IMR-90 (cell line): ENCODE measurements around the gene MAB21L2. TPM values are rescaled to one million over a fixed set of nuclear protein-coding genes. Genes with fewer than 3 reads are reported as not detected.

Experiments
- ATAC-seq: fragments of 200-7000 bp; cut with Tn5 transposase; 2 replicates; pipeline ENCODE4 v1.9.1; 2020; ENCODE audit warnings: low read depth, mild to moderate bottlenecking, moderate library complexity
- BruUV-seq: library from RNA; stranded (reverse); fragments of 400-500 nt; replicated peaks from 2 replicates; lab custom pipeline; 2021; lab: Mats Ljungman, UMichigan
- CTCF ChIA-PET: fragments of 300-600 bp; formaldehyde crosslinking; extraction: SDS; loops from one replicate; lab custom pipeline; 2021; ENCODE audit warnings: antibody characterized with exemption; lab: Yijun Ruan, JAX
- POLR2A ChIA-PET: fragments of 300-600 bp; sonication (Branson Sonifier 250); formaldehyde crosslinking; loops from one replicate; lab custom pipeline; 2022; ENCODE audit warnings: antibody characterized with exemption; ENCODE audit not compliant: unreplicated experiment; lab: Charles Lee
- DNase-seq: peaks from one replicate; pipeline ENCODE4 v3.0.0; 2013
- H2AFZ ChIP-seq: replicated peaks from 2 replicates; pipeline ENCODE3; 2013; ENCODE audit warnings: low read length, mild to moderate bottlenecking; ENCODE audit not compliant: poor library complexity
- H2AK5ac ChIP-seq: 2 replicates; pipeline ENCODE4 v1.6.1; 2013; ENCODE audit warnings: low read depth, low read length, inconsistent platforms
- H2AK9ac ChIP-seq: replicated peaks from 2 replicates; pipeline ENCODE3; 2013; ENCODE audit warnings: mild to moderate bottlenecking, low read depth, low read length, moderate library complexity; ENCODE audit not compliant: poor library complexity
- H2BK120ac ChIP-seq: 2 replicates; pipeline ENCODE4 v1.6.1; 2013; ENCODE audit warnings: low read depth, low read length, inconsistent platforms
- H2BK15ac ChIP-seq: 3 replicates; pipeline ENCODE4 v1.6.1; 2013; ENCODE audit warnings: low read depth, low read length, inconsistent platforms
- H2BK20ac ChIP-seq: 2 replicates; pipeline ENCODE4 v1.6.1; 2013; ENCODE audit warnings: low read depth, mild to moderate bottlenecking, inconsistent platforms, low read length, moderate library complexity
- H2BK5ac ChIP-seq: 2 replicates; pipeline ENCODE4 v1.6.1; 2013; ENCODE audit warnings: mild to moderate bottlenecking, low read depth, low read length, inconsistent platforms; ENCODE audit not compliant: poor library complexity, severe bottlenecking
- H3K14ac ChIP-seq: replicated peaks from 2 replicates; pipeline ENCODE4 v1.6.1; 2013; ENCODE audit warnings: low read depth, low read length, inconsistent platforms
- H3K18ac ChIP-seq: 2 replicates; pipeline ENCODE4 v1.6.1; 2013; ENCODE audit warnings: low read depth, low read length, control low read depth
- H3K23ac ChIP-seq: 2 replicates; pipeline ENCODE4 v1.6.1; 2013; ENCODE audit warnings: low read depth, low read length, inconsistent platforms
- H3K27ac ChIP-seq: 2 replicates; pipeline ENCODE4 v1.5.1; 2013; ENCODE audit warnings: mild to moderate bottlenecking, control low read depth, low read length; ENCODE audit not compliant: insufficient read depth
- H3K27me3 ChIP-seq: 2 replicates; pipeline ENCODE4 v1.6.1; 2013; ENCODE audit warnings: low read length; ENCODE audit not compliant: control insufficient read depth, insufficient read depth
- H3K36me3 ChIP-seq: 2 replicates; pipeline ENCODE4 v1.6.1; 2013; ENCODE audit warnings: low read length, mixed read lengths; ENCODE audit not compliant: control insufficient read depth, insufficient read depth
- H3K4ac ChIP-seq: 2 replicates; pipeline ENCODE4 v1.6.1; 2013; ENCODE audit warnings: low read depth, low read length, inconsistent platforms
- H3K4me1 ChIP-seq: 2 replicates; pipeline ENCODE4 v1.6.1; 2013; ENCODE audit warnings: low read length, mixed read lengths; ENCODE audit not compliant: control insufficient read depth, insufficient read depth
- H3K4me2 ChIP-seq: 2 replicates; pipeline ENCODE4 v1.6.1; 2013; ENCODE audit warnings: low read depth, mild to moderate bottlenecking, control low read depth, low read length, moderate library complexity
- H3K4me3 ChIP-seq: 2 replicates; pipeline ENCODE4 v1.5.1; 2013; ENCODE audit warnings: low read depth, mild to moderate bottlenecking, control low read depth, low read length, moderate library complexity; ENCODE audit not compliant: insufficient read depth
- H3K56ac ChIP-seq: 2 replicates; pipeline ENCODE4 v1.6.1; 2013; ENCODE audit warnings: low read length, inconsistent platforms; ENCODE audit not compliant: insufficient read depth; ENCODE audit errors: extremely low read depth
- H3K79me1 ChIP-seq, 2 experiments: 2 replicates each; pipeline ENCODE4 v1.6.1; 2013; ENCODE audit warnings: low read length in 2 of 2, inconsistent platforms in 1 of 2, low read depth in 1 of 2
- H3K9ac ChIP-seq: 2 replicates; pipeline ENCODE4 v1.6.1; 2013; ENCODE audit warnings: low read depth, low read length, control low read depth
- H3K9me1 ChIP-seq: 2 replicates; pipeline ENCODE4 v1.6.1; 2013; ENCODE audit warnings: low read length, inconsistent platforms; ENCODE audit not compliant: insufficient read depth
- H3K9me3 ChIP-seq: 2 replicates; pipeline ENCODE4 v1.6.1; 2013; ENCODE audit warnings: low read length; ENCODE audit not compliant: control insufficient read depth, insufficient read depth
- H4K20me1 ChIP-seq: 2 replicates; pipeline ENCODE4 v1.6.1; 2013; ENCODE audit warnings: low read length, inconsistent platforms; ENCODE audit not compliant: insufficient read depth
- H4K5ac ChIP-seq: 2 replicates; pipeline ENCODE4 v1.6.1; 2013; ENCODE audit warnings: mild to moderate bottlenecking, low read depth, low read length, control low read depth
- H4K8ac ChIP-seq, 2 experiments: 2 replicates each; pipeline ENCODE4 v1.6.1; 2013; ENCODE audit warnings: low read depth in 2 of 2, low read length in 2 of 2, control low read depth in 1 of 2, inconsistent platforms in 1 of 2
- H4K91ac ChIP-seq: 2 replicates; pipeline ENCODE4 v1.6.1; 2013; ENCODE audit warnings: low read depth, low read length, inconsistent platforms; ENCODE audit not compliant: insufficient read depth
- BHLHE40 ChIP-seq: fragments of 150-350 bp; IDR thresholded peaks from 2 replicates; pipeline ENCODE4 v1.6.1; 2016; ENCODE audit warnings: mild to moderate bottlenecking, low read depth, low read length
- CTCF ChIP-seq: conservative IDR thresholded peaks from 2 replicates; pipeline ENCODE4 v1.5.1; 2012; ENCODE audit warnings: mild to moderate bottlenecking, low read depth, low read length, improper control_type of control experiment
- FOS ChIP-seq: fragments of 150-350 bp; IDR thresholded peaks from 2 replicates; pipeline ENCODE4 v1.6.1; 2016; ENCODE audit warnings: low read depth, low read length
- MAFK ChIP-seq: IDR thresholded peaks from 2 replicates; pipeline ENCODE4 v1.6.1; 2012; ENCODE audit warnings: low read depth, low read length, improper control_type of control experiment
- MAZ ChIP-seq: IDR thresholded peaks from 2 replicates; pipeline ENCODE4 v1.6.1; 2012; ENCODE audit warnings: low read depth, mild to moderate bottlenecking, low read length, improper control_type of control experiment, moderate library complexity, borderline replicate concordance
- MXI1 ChIP-seq: IDR thresholded peaks from 2 replicates; pipeline ENCODE4 v1.6.1; 2012; ENCODE audit warnings: low read depth, mild to moderate bottlenecking, low read length, moderate library complexity, borderline replicate concordance
- NFE2L2 ChIP-seq: fragments of 150-350 bp; IDR thresholded peaks from 2 replicates; pipeline ENCODE4 v1.6.1; 2016; ENCODE audit warnings: low read depth, mild to moderate bottlenecking, low read length
- POLR2A ChIP-seq: IDR thresholded peaks from 2 replicates; pipeline ENCODE4 v1.6.1; 2012; ENCODE audit warnings: mild to moderate bottlenecking, low read depth, low read length
- RAD21 ChIP-seq: IDR thresholded peaks from 2 replicates; pipeline ENCODE4 v1.6.1; 2012; ENCODE audit warnings: low read length, improper control_type of control experiment
- RCOR1 ChIP-seq: IDR thresholded peaks from 2 replicates; pipeline ENCODE4 v1.6.1; 2012; ENCODE audit warnings: mild to moderate bottlenecking, low read length, improper control_type of control experiment; ENCODE audit not compliant: insufficient replicate concordance
- WGBS, 2 experiments: methylation state at CpG; one replicate each; pipeline versions ENCODE4 v1.1.5 to v1.1.7; 2013; ENCODE audit warnings: missing lambda C conversion rate in 2 of 2; ENCODE audit not compliant: insufficient read length in 1 of 2; ENCODE audit errors: extremely low coverage in 2 of 2; 5-methylcytosine and 5-hydroxymethylcytosine counted together
- dilution Hi-C: fragments of 300-500 bp; cut with HindIII; formaldehyde crosslinking; loops from one replicate; pipeline ENCODE4 v1.14.3; 2018; ENCODE audit warnings: low sequenced_read_pairs; ENCODE audit not compliant: unreplicated experiment
- in situ Hi-C: fragments of 300-500 bp; cut with MboI; formaldehyde crosslinking; loops from 3 replicates; pipeline ENCODE4 v1.14.3; 2019; ENCODE audit warnings: low sequenced_read_pairs, inconsistent platforms, mixed read lengths
- intact Hi-C: fragments of 100-400 bp; cut with micrococcal nuclease; formaldehyde crosslinking; loops from 2 replicates; pipeline ENCODE4 v1.10.0; 2022
- polyA plus RNA-seq, 3 experiments: library from polyadenylated mRNA; depleted of rRNA; stranded (reverse); fragments of >200 nt; gene quantifications; 2 replicates each; pipeline ENCODE4 v1.2.3, GENCODE V29; 2012; ENCODE audit warnings: low replicate concordance in 1 of 3
- total RNA-seq: library from RNA; depleted of rRNA; stranded (reverse); fragments of >200 nt; gene quantifications from 2 replicates; pipeline ENCODE4 v1.2.3, GENCODE V29; 2012

The MAB21L2 gene
- total and polyA plus RNA-seq, 2 of the 4 experiments (the other 2 are of a cell fraction): 7.6 to 12.0 TPM

DNA sequence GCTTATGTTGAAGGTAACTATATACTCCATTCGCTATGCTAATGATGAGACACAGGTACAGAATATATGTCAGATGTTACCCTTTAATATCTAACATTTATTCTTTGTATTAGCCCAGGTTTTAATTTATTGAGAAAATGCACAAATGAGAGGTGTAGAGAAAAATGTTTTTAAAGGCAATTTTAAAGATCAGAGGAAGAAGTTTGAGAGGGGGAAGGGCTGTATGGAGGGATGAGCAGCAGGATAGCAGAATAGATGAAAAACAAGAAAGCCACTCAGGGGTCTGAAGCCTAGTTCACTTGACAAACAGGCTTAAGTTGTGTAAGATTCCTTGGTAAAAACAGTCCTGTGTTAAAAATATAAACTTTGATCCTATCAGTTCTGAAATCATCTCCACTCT, 3.7 kb downstream of the MAB21L2 start:
- Histone ChIP-seq H2BK20ac (no peak overlapping the region), H4K8ac (no peak overlapping the region), H4K91ac (no peak overlapping the region), H2AK5ac (no peak overlapping the region), H3K27ac (no peak overlapping the region), H3K4me2 (peak overlapping the region; percentile 85), H3K27me3 (no peaks in the 10 kb centered on the region), H2AFZ (no peak overlapping the region), H3K4ac (no peak overlapping the region), H3K18ac (no peak overlapping the region), H3K14ac (no peak overlapping the region), H3K23ac (peak overlapping the region; percentile 52; the same call in 1 of the 2 replicates), H2AK9ac (no peak overlapping the region), H3K9me3 (no peaks in the 10 kb centered on the region), H3K4me1 (no peaks in the 10 kb centered on the region), H3K9ac (peak overlapping the region; percentile 55; the same call in 1 of the 2 replicates), H3K79me1 (peaks cover 0 to 9% of the 10 kb centered on the region in 2 experiments; a peak in 1 of 4 replicates), H2BK120ac (no peak overlapping the region), H4K20me1 (no peaks in the 10 kb centered on the region), H3K4me3 (peak overlapping the region; percentile 50), H3K36me3 (no peaks in the 10 kb centered on the region), H2BK15ac (no peak overlapping the region), H3K56ac (no peak overlapping the region), H4K5ac (no peak overlapping the region), H2BK5ac (no peak overlapping the region), H3K9me1 (no peaks in the 10 kb centered on the region)
- in situ Hi-C loops: loop anchor here (5.0 to 10.0 kb wide), 2 partner anchors 288 to 581 kb away; no protein-coding TSS in a partner anchor
- TF ChIP-seq BHLHE40 (no peak), NFE2L2 (no peak), RAD21 (no peak), POLR2A (no peak), MXI1 (no peak), CTCF (no peak), FOS (no peak), RCOR1 (no peak), MAFK (no peak), MAZ (no peak)
- DNase-seq (no peak), ATAC-seq (no peak)
- CTCF ChIA-PET: no interaction called here
- no TSS peak for BruUV-seq
- POLR2A ChIA-PET: no interaction called here
- intact Hi-C loops: no loop called here
- WGBS, 2 experiments: no CpG with 5 or more reads among the region's 1 CpG
- dilution Hi-C loops: no loop called here
